HG03039 (cell line): ENCODE results near the gene SLC25A21.

Experiments used
- ATAC-seq: cut with Tn5 transposase; IDR thresholded peaks from one replicate; pipeline ENCODE4 v1.9.1; 2021; ENCODE audit warnings: mild to moderate bottlenecking, moderate library complexity; ENCODE audit not compliant: unreplicated experiment

SLC25A21 gene

GRCh38 chr14:36656687-36657398 is 515.6 kb downstream of the SLC25A21 start:
- no peak for ATAC-seq

GRCh38 chr14:36655963-36656686 is 516.3 kb downstream of the SLC25A21 start:
- no peak for ATAC-seq

- no peak for ATAC-seq
These were observed 516.8 kb downstream of the SLC25A21 start for GRCh38 chr14:36655571-36655962.

- ATAC-seq, result no peak
These were observed 517.5 kb downstream of the SLC25A21 start for GRCh38 chr14:36654794-36655381.

GRCh38 chr14:36653962-36654793 is 518.2 kb downstream of the SLC25A21 start:
- ATAC-seq, result no peak

GRCh38 chr14:36653413-36653812 is 519.0 kb downstream of the SLC25A21 start:
- ATAC-seq, result no peak

- ATAC-seq, result no peak
These were observed 519.7 kb downstream of the SLC25A21 start for GRCh38 chr14:36652542-36653201.

- no peak for ATAC-seq
These were observed 522.3 kb downstream of the SLC25A21 start for GRCh38 chr14:36649872-36650650.

GRCh38 chr14:36647824-36648753 is 524.3 kb downstream of the SLC25A21 start:
- ATAC-seq, result no peak

GRCh38 chr14:36647417-36647823 is 525.0 kb downstream of the SLC25A21 start:
- ATAC-seq, result no peak

- no peak for ATAC-seq
These were observed 525.6 kb downstream of the SLC25A21 start for GRCh38 chr14:36646664-36647416.

GRCh38 chr14:36633580-36633979 is 538.8 kb downstream of the SLC25A21 start:
- ATAC-seq, result no peak
